ENCODE measurements around the gene SERPINB1.

DNA sequence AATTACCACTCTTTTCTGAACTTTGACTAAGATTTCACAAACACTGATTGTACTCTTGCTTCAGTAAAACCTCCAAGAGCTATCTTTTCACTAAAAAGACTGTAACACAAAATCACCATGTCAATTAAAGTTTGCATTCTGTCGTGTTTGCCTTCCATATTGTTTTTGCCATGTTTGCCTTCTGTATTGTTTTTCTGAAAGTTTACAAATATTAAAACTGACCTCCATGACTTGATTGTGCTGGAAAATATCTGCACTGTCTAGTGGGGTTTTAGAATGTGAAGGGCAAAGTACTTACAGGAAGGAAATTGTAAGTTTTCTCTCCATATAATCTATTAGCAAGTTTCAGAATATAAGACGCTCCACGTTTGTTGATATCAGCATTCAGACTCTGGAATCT lies 3.4 kb downstream of the SERPINB1 start:
- TF ChIP-seq, protein P1, sequence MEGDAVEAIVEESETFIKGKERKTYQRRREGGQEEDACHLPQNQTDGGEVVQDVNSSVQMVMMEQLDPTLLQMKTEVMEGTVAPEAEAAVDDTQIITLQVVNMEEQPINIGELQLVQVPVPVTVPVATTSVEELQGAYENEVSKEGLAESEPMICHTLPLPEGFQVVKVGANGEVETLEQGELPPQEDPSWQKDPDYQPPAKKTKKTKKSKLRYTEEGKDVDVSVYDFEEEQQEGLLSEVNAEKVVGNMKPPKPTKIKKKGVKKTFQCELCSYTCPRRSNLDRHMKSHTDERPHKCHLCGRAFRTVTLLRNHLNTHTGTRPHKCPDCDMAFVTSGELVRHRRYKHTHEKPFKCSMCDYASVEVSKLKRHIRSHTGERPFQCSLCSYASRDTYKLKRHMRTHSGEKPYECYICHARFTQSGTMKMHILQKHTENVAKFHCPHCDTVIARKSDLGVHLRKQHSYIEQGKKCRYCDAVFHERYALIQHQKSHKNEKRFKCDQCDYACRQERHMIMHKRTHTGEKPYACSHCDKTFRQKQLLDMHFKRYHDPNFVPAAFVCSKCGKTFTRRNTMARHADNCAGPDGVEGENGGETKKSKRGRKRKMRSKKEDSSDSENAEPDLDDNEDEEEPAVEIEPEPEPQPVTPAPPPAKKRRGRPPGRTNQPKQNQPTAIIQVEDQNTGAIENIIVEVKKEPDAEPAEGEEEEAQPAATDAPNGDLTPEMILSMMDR (IDR thresholded peaks at IDR 0.05), result no peak
- TF ChIP-seq POLR2A (IDR thresholded peaks at IDR 0.05), result no peak

Data from esophagus squamous epithelium (tissue), 4 donors.